Measurements from ENCODE around the gene RALGDS. TPM values are rescaled to one million over a fixed set of nuclear protein-coding genes. Genes with fewer than 3 reads are reported as not detected.
"Not testable (repeated sequence)": the region's sequence is repeated elsewhere in the genome, so short reads cannot be mapped to it uniquely, and the experiment has no call there.

Gene RALGDS
- 56.8 TPM for polyA plus RNA-seq (ENCODE audit: insufficient read length)

GRCh38 chr9:133121198-133121914 lies at the start of gene RALGDS:
RALGDS (minus strand) TSS chr9:133121240; CDS start chr9:133121154, 86 bp downstream.
- DNase-seq = peak; percentile 91

- DNase-seq = no peak
These were observed 49.7 kb upstream of the RALGDS start for GRCh38 chr9:133170716-133171115.

- DNase-seq = not testable (repeated sequence)
These were observed 48.6 kb upstream of the RALGDS start for GRCh38 chr9:133169687-133170086.

GRCh38 chr9:133169102-133169501 lies 48.1 kb upstream of the RALGDS start:
- DNase-seq = no peak

GRCh38 chr9:133168432-133168831 lies 47.4 kb upstream of the RALGDS start:
- no peak for DNase-seq

GRCh38 chr9:133167769-133168168 lies 46.7 kb upstream of the RALGDS start:
- DNase-seq = no peak

- DNase-seq = no peak
These were observed 46.2 kb upstream of the RALGDS start for GRCh38 chr9:133167096-133167730.

GRCh38 chr9:133166392-133166791 lies 45.4 kb upstream of the RALGDS start:
- no peak for DNase-seq

GRCh38 chr9:133165452-133165730 lies 44.4 kb upstream of the RALGDS start:
- no peak for DNase-seq

- no peak for DNase-seq
These were observed 43.2 kb upstream of the RALGDS start for GRCh38 chr9:133164191-133164590.

- DNase-seq = peak; percentile 62
These were observed 42.6 kb upstream of the RALGDS start, which contains the start of gene GBGT1 for GRCh38 chr9:133163504-133164172. GBGT1 (minus strand) TSS chr9:133163914; CDS start chr9:133162412, 1,502 bp downstream.

- no peak for DNase-seq
These were observed 41.9 kb upstream of the RALGDS start for GRCh38 chr9:133162861-133163503.

GRCh38 chr9:133161547-133161950 lies 40.5 kb upstream of the RALGDS start:
- DNase-seq = no peak

- no peak for DNase-seq
These were observed 39.9 kb upstream of the RALGDS start for GRCh38 chr9:133160742-133161546.

GRCh38 chr9:133158695-133159094 lies 37.7 kb upstream of the RALGDS start:
- DNase-seq = no peak

- DNase-seq = no peak
These were observed 34.1 kb upstream of the RALGDS start for GRCh38 chr9:133155156-133155555.

- DNase-seq = no peak
These were observed 33.3 kb upstream of the RALGDS start for GRCh38 chr9:133154097-133154989.

GRCh38 chr9:133153227-133154096 lies 32.4 kb upstream of the RALGDS start:
- DNase-seq = no peak

GRCh38 chr9:133151601-133152525 lies 30.8 kb upstream of the RALGDS start:
- DNase-seq = no peak
